Activated CD4-positive, CD25-positive, alpha-beta regulatory T cell treated with anti-CD3 and anti-CD28 coated beads, Interleukin-2, amount 50 U/mL, for 72 hours (primary cell): Measurements from ENCODE around the gene LMX1B.
"Not testable (repeated sequence)": the region's sequence is repeated elsewhere in the genome, so short reads cannot be mapped to it uniquely, and the experiment has no call there.

ENCODE experiments used
- DNase-seq: peaks from one replicate; pipeline ENCODE4 v3.0.0; 2021

Gene LMX1B

GRCh38 chr9:126636983-126637798, 23.5 kb downstream of the LMX1B start:
- DNase-seq = no peak

GRCh38 chr9:126638571-126639132, 24.9 kb downstream of the LMX1B start:
- no peak for DNase-seq

GRCh38 chr9:126639318-126640000, 25.7 kb downstream of the LMX1B start:
- DNase-seq = no peak

- no peak for DNase-seq
Measured at GRCh38 chr9:126641118-126641851, 27.6 kb downstream of the LMX1B start.

- no peak for DNase-seq
Measured at GRCh38 chr9:126642010-126642744, 28.4 kb downstream of the LMX1B start.

- no peak for DNase-seq
Measured at GRCh38 chr9:126642839-126643238, 29.1 kb downstream of the LMX1B start.

GRCh38 chr9:126643945-126644527, 30.3 kb downstream of the LMX1B start:
- DNase-seq = no peak

GRCh38 chr9:126646162-126646561, 32.4 kb downstream of the LMX1B start:
- no peak for DNase-seq

GRCh38 chr9:126647585-126648411, 34.1 kb downstream of the LMX1B start:
- DNase-seq = no peak

GRCh38 chr9:126649477-126649876, 35.7 kb downstream of the LMX1B start:
- no peak for DNase-seq

- DNase-seq = no peak
Measured at GRCh38 chr9:126650404-126651341, 36.9 kb downstream of the LMX1B start.

GRCh38 chr9:126652140-126652582, 38.4 kb downstream of the LMX1B start:
- DNase-seq = no peak

- no peak for DNase-seq
Measured at GRCh38 chr9:126654124-126654523, 40.4 kb downstream of the LMX1B start.

GRCh38 chr9:126656214-126656613, 42.5 kb downstream of the LMX1B start:
- DNase-seq = not testable (repeated sequence)

- DNase-seq = no peak
Measured at GRCh38 chr9:126658201-126658825, 44.6 kb downstream of the LMX1B start.

GRCh38 chr9:126658956-126659555, 45.3 kb downstream of the LMX1B start:
- no peak for DNase-seq

GRCh38 chr9:126661122-126661520, 47.4 kb downstream of the LMX1B start:
- no peak for DNase-seq

- DNase-seq = no peak
Measured at GRCh38 chr9:126661521-126662251, 48.0 kb downstream of the LMX1B start.
